GM12878 (cell line): Measurements from ENCODE around the gene QPCT. TPM values are rescaled to one million over a fixed set of nuclear protein-coding genes. Genes with fewer than 3 reads are reported as not detected.
"Not testable (repeated sequence)": the region's sequence is repeated elsewhere in the genome, so short reads cannot be mapped to it uniquely, and the experiment has no call there.

Source experiments
- ATAC-seq: fragments of 200-7000 bp; cut with Tn5 transposase; 3 replicates; pipeline ENCODE4 v1.9.1; 2020; ENCODE audit warnings: mild to moderate bottlenecking, moderate library complexity
- BruUV-seq: library from RNA; stranded (reverse); fragments of 400-500 nt; replicated peaks from 2 replicates; lab custom pipeline; 2021; lab: Mats Ljungman, UMichigan
- CTCF ChIA-PET: fragments of 300-600 bp; sonication (Branson Sonifier 250); formaldehyde crosslinking; extraction: SDS; loops from one replicate; lab custom pipeline; 2021; ENCODE audit warnings: inconsistent platforms; lab: Yijun Ruan, JAX
- POLR2A ChIA-PET: fragments of 350-600 bp; formaldehyde crosslinking; extraction: SDS; loops from one replicate; lab custom pipeline; 2021; ENCODE audit warnings: inconsistent platforms; lab: Charles Lee
- RAD21 ChIA-PET: fragments of 300-600 bp; sonication (Branson Sonifier 250); formaldehyde crosslinking; loops from one replicate; lab custom pipeline; 2023; ENCODE audit warnings: antibody characterized with exemption; ENCODE audit not compliant: unreplicated experiment; lab: Charles Lee
- SMC1A ChIA-PET: fragments of 300-600 bp; sonication (Branson Sonifier 250); formaldehyde crosslinking; loops from one replicate; lab custom pipeline; 2023; ENCODE audit not compliant: unreplicated experiment, uncharacterized antibody; lab: Charles Lee
- DNase-seq: peaks from one replicate; pipeline ENCODE4 v3.0.0-alpha.2; 2011; ENCODE audit warnings: low read depth, low spot score
- FAIRE-seq: peaks from 3 replicates; lab custom pipeline; 2011; peaks lifted over from hg19 to GRCh38; lab: Jason Lieb, UNC
- H2AFZ ChIP-seq: 2 replicates; pipeline ENCODE4 v1.6.0; 2011; ENCODE audit warnings: low read depth, low read length, control low read depth; ENCODE audit not compliant: control insufficient read depth
- H3K27ac ChIP-seq: 2 replicates; pipeline ENCODE4 v1.5.1; 2011; ENCODE audit warnings: control low read depth; ENCODE audit not compliant: control insufficient read depth, insufficient read depth
- H3K27me3 ChIP-seq, 2 experiments: replicated peaks in 1 of 2; 2 replicates each; pipeline versions ENCODE4 v1.6.0 to v1.6.1; 2011; ENCODE audit warnings: low read length in 1 of 2; ENCODE audit not compliant: control insufficient read depth in 2 of 2, insufficient read depth in 2 of 2
- H3K36me3 ChIP-seq, 2 experiments: 2 replicates each; pipeline ENCODE4 v1.5.1; 2011; ENCODE audit warnings: low read length in 1 of 2; ENCODE audit not compliant: control insufficient read depth in 2 of 2, insufficient read depth in 2 of 2
- H3K4me1 ChIP-seq: 2 replicates; pipeline ENCODE4 v1.6.1; 2011; ENCODE audit warnings: mild to moderate bottlenecking, low read length, moderate library complexity, mixed read lengths; ENCODE audit not compliant: control insufficient read depth, insufficient read depth
- H3K4me2 ChIP-seq: 2 replicates; pipeline ENCODE4 v1.6.0; 2011; ENCODE audit warnings: control low read depth; ENCODE audit not compliant: control insufficient read depth, insufficient read depth
- H3K4me3 ChIP-seq: fragments of 200-600 bp; sonication (generic); 2 replicates; pipeline ENCODE4 v1.5.1; 2016
- H3K79me2 ChIP-seq: 2 replicates; pipeline ENCODE4 v1.6.0; 2011; ENCODE audit warnings: low read length; ENCODE audit not compliant: control insufficient read depth, insufficient read depth
- H3K9ac ChIP-seq: 2 replicates; pipeline ENCODE4 v1.8.0; 2011; ENCODE audit warnings: low read length, control low read depth, mixed read lengths; ENCODE audit not compliant: control insufficient read depth, insufficient read depth
- H3K9me3 ChIP-seq: replicated peaks from 3 replicates; pipeline ENCODE4 v1.5.1; 2011; ENCODE audit warnings: mild to moderate bottlenecking, low read length; ENCODE audit not compliant: control insufficient read depth, insufficient read depth
- H4K20me1 ChIP-seq: 2 replicates; pipeline ENCODE4 v1.6.0; 2011; ENCODE audit not compliant: control insufficient read depth, insufficient read depth
- FOXK2 ChIP-seq: fragments of 450-650 bp; IDR thresholded peaks from 2 replicates; pipeline ENCODE4 v1.6.1; 2017; ENCODE audit warnings: mild to moderate bottlenecking, moderate library complexity
- SPI1 ChIP-seq: IDR thresholded peaks from 2 replicates; pipeline ENCODE4 v1.6.1; 2011; ENCODE audit warnings: low read depth, mild to moderate bottlenecking, low read length, moderate library complexity, borderline replicate concordance; ENCODE audit not compliant: insufficient read depth
- SUPT20H ChIP-seq: IDR thresholded peaks from 2 replicates; pipeline ENCODE4 v1.6.1; 2011; ENCODE audit warnings: low read depth, mild to moderate bottlenecking, low read length, moderate library complexity, borderline replicate concordance; ENCODE audit not compliant: control insufficient read depth
- TAF1 ChIP-seq: IDR thresholded peaks from 2 replicates; pipeline ENCODE4 v1.6.1; 2011; ENCODE audit warnings: mild to moderate bottlenecking, low read depth, low read length, borderline replicate concordance
- TBL1XR1 ChIP-seq: IDR thresholded peaks from 2 replicates; pipeline ENCODE4 v1.6.1; 2012; ENCODE audit warnings: low read depth, low read length, improper control_type of control experiment
- ZBED1 ChIP-seq: IDR thresholded peaks from 2 replicates; pipeline ENCODE4 v1.6.1; 2016; ENCODE audit warnings: borderline replicate concordance
- WGBS: methylation state at CpG from one replicate; pipeline ENCODE4 v1.1.6; 2016; ENCODE audit warnings: low lambda C conversion rate; ENCODE audit not compliant: insufficient replicate concordance, insufficient coverage; ENCODE audit errors: missing lambda C conversion rate; 5-methylcytosine and 5-hydroxymethylcytosine counted together
- in situ Hi-C: fragments of 300-500 bp; cut with MboI; formaldehyde crosslinking; loops from 9 replicates; pipeline ENCODE4 v1.14.3; 2018; ENCODE audit warnings: mixed read lengths
- intact Hi-C: fragments of 100-400 bp; cut with micrococcal nuclease; formaldehyde crosslinking; loops from one replicate; pipeline ENCODE4 v1.14.2; 2022; ENCODE audit not compliant: unreplicated experiment
- polyA plus RNA-seq, 11 experiments: library from polyadenylated mRNA; depleted of rRNA in 4 of 11; unstranded in 6 of 11; stranded (reverse) in 5 of 11; fragments of >200 nt; fragmentation: Nextera tagmentation in 4 of 11; fragmentation: Illumina TruSeq in 1 of 11; extraction: Ambion mirVana in 4 of 11; extraction: Trizol in 1 of 11; gene quantifications; 1 replicate in 1 of 11; 2 replicates in 10 of 11; pipeline versions ENCODE4 v1.2.1 to v1.2.3, GENCODE V29; 2011 to 2016; ENCODE audit warnings: inconsistent platforms in 2 of 11, missing spikeins in 2 of 11, low read depth in 1 of 11
- total RNA-seq, 4 experiments: library from RNA; depleted of rRNA in 3 of 4; stranded (reverse); fragments of >200 nt in 3 of 4; fragmentation: Illumina TruSeq in 1 of 4; extraction: Trizol in 1 of 4; gene quantifications; 2 replicates each; pipeline versions ENCODE4 v1.2.1 to v1.2.3, GENCODE V29; 2013 to 2021

Gene QPCT
- total and polyA plus RNA-seq, 10 of the 15 experiments (the other 5 are each of a cell fraction or from before 2014, with no cell fraction given): 0.14 to 0.86 (median 0.18) TPM; not detected in 1

- no peak for TF ChIP-seq TBL1XR1
- no peak for TF ChIP-seq ZBED1
- TF ChIP-seq SUPT20H: no peak
- no peak for TF ChIP-seq TAF1
- TF ChIP-seq FOXK2: no peak
Observed at GRCh38 chr2:37379881-37380296, 35.5 kb downstream of the QPCT start (continued).

- ATAC-seq, H3K27ac ChIP-seq, H3K4me3 ChIP-seq, RAD21 ChIA-PET, POLR2A ChIA-PET, H2AFZ ChIP-seq, BruUV-seq, H3K36me3 ChIP-seq, H3K79me2 ChIP-seq, intact Hi-C loops, H3K9me3 ChIP-seq, H3K9ac ChIP-seq, H3K4me2 ChIP-seq, H3K27me3 ChIP-seq, DNase-seq, FAIRE-seq, in situ Hi-C loops, H4K20me1 ChIP-seq: not testable (repeated sequence)
- 84% methylated on average over 4 of the region's 4 CpGs for WGBS
- H3K4me1 ChIP-seq: peaks cover 20% of the 10 kb centered on the region
- CTCF ChIA-PET: interaction anchor here (2.4 to 7.3 kb wide), 2 partner anchors 16 to 497 kb away, joined by 10 to 53 read pairs; no protein-coding TSS in a partner anchor
- peak; percentile 43; the same call in 1 of the 2 replicates for TF ChIP-seq SPI1
- SMC1A ChIA-PET: interaction anchor here (6.8 kb wide), 1 partner anchor 10 kb away, joined by 45 read pairs; no protein-coding TSS in a partner anchor
Observed at GRCh38 chr2:37380787-37381186, 36.4 kb downstream of the QPCT start.

GRCh38 chr2:37384261-37384660 is 39.8 kb downstream of the QPCT start:
- in situ Hi-C loops, RAD21 ChIA-PET: not testable (repeated sequence)

More at GRCh38 chr2:37384261-37384660, 39.8 kb downstream of the QPCT start:
- H3K27ac ChIP-seq, H3K36me3 ChIP-seq, H2AFZ ChIP-seq, FAIRE-seq, H3K4me2 ChIP-seq, H3K4me1 ChIP-seq, BruUV-seq, POLR2A ChIA-PET, H3K9ac ChIP-seq, H4K20me1 ChIP-seq, ATAC-seq, SMC1A ChIA-PET, H3K9me3 ChIP-seq, DNase-seq, CTCF ChIA-PET, H3K27me3 ChIP-seq, intact Hi-C loops, H3K4me3 ChIP-seq, H3K79me2 ChIP-seq: not testable (repeated sequence)
- 81% methylated on average over 4 of the region's 4 CpGs for whole genome bisulfite sequencing
